Activated T-helper 2 cell treated with anti-CD3 and anti-CD28 coated beads, Interferon-gamma antibody, Interleukin-2, Interleukin-4, amounts not matched to agents 10 μg/mL and 5 μg/mL and 100 μg/mL, durations not matched to agents 14 hours and 24 hours and 36 hours (primary cell): ENCODE measurements around the gene KATNB1. TPM values are rescaled to one million over a fixed set of nuclear protein-coding genes. Genes with fewer than 3 reads are reported as not detected.

Source experiments
- DNase-seq: peaks from one replicate; pipeline ENCODE4 v3.0.0; 2021; ENCODE audit warnings: low spot score
- H3K27ac Mint-ChIP-seq: one replicate; pipeline ENCODE4 v1.8.0; 2021; ENCODE audit warnings: mixed read lengths
- H3K27me3 Mint-ChIP-seq: one replicate; pipeline ENCODE4 v1.8.0; 2021; ENCODE audit warnings: low read depth, mixed read lengths
- H3K36me3 Mint-ChIP-seq: one replicate; pipeline ENCODE4 v1.8.0; 2021; ENCODE audit warnings: low read depth, mixed read lengths
- H3K4me1 Mint-ChIP-seq: one replicate; pipeline ENCODE4 v1.8.0; 2021; ENCODE audit warnings: low read depth, mixed read lengths
- H3K4me3 Mint-ChIP-seq: one replicate; pipeline ENCODE4 v1.8.0; 2021; ENCODE audit warnings: low read depth, mild to moderate bottlenecking, moderate library complexity, mixed read lengths
- H3K9me3 Mint-ChIP-seq: one replicate; pipeline ENCODE4 v1.8.0; 2021; ENCODE audit warnings: mixed read lengths
- intact Hi-C: fragments of 100-400 bp; cut with micrococcal nuclease; formaldehyde crosslinking; loops from one replicate; pipeline ENCODE4 v1.15.1; 2023
- total RNA-seq: library from RNA; stranded (reverse); gene quantifications from 2 replicates; pipeline ENCODE4 v1.2.3, GENCODE V29; 2022

The KATNB1 gene
- total RNA-seq, 1 donor from 2014 or later, result 34.1 TPM

DNA sequence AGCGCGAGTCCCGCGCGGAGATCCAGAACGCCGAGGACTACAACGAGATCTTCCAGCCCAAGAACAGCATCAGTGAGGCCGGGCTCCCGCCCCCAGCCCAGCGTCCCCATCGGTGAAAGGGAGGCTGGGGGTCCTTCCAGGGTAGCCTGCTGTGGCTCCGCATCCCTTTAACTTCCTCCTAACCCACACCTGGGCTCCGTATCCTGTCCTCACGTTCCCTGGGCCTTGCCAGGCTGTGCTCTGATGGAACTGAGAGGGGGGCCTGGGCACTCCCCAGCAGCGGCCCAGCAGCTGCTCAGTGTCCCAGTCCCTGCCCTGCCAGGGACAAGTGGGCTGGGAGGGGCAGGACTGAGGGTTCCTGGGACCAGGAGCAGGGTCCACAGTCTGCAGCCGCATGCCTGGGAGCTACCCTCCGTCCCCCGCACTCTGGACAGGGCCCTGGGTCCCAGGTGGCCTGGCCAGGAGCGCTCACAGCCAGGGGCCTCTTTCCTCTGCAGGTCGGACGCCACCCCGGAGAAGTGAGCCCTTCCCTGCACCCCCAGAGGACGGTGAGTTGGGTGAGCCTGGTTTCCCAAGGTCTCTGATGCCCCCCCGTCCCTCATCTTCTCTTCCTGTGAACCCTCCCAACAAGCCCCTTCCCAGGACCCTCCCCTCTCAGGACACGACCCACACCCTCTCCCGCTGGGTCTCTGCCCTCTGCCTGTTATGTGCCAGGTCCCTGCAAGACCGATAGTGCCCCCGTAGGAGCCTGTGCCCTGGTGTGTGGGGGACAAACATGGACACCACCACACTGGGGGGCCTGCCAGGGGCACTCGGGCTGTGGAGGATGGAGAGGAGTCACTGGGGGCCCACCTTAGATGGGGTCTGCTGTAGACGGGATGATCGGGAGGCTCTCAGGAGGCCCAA, 18.1 kb downstream of the KATNB1 start:
- no peak for DNase-seq
- Mint-ChIP-seq H3K9me3 (no peaks in the 10 kb centered on the region), H3K27me3 (no peaks in the 10 kb centered on the region), H3K4me3 (no peak overlapping the region), H3K27ac (no peak overlapping the region), H3K36me3 (peaks cover 9% of the 10 kb centered on the region), H3K4me1 (peaks cover 4% of the 10 kb centered on the region)
- intact Hi-C loops, result no loop called here

DNA sequence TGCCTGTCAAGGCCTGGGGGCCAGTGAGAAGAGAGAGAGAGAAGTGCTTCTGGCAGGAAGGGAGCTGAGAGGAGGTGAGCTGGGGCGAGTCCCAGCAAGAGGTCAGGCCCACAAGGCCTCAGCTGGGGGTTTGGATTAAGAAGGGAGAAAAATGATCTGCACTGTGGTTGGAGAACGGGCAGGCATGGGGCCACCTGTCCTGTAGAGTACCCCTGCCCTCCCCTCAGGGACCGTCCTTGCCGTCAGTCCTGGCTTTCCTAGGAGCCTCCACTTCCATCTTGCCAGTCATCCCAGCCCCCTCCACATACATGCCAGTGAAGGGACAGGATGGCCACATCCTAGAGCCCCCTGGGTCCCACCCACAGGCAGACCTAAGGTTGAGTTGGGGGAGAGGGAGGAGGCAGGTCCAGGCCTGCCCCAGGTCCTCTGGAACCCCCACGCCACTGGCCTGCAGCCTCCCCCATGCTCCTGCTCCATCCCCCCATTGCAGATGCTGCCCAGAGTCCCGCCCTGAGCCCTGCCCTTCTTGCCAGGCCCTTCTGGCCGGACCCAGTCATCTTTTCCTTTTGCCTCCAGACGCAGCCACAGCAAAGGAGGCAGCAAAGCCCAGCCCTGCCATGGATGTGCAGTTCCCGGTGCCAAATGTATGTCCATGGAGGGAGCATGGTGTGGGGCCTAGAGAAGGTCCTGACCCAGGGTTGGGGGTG, 18.9 kb downstream of the KATNB1 start:
- DNase-seq, result no peak
- Mint-ChIP-seq H3K36me3 (peaks cover 9% of the 10 kb centered on the region), H3K27ac (no peak overlapping the region), H3K4me1 (peaks cover 6% of the 10 kb centered on the region), H3K4me3 (no peak overlapping the region), H3K27me3 (no peaks in the 10 kb centered on the region), H3K9me3 (no peaks in the 10 kb centered on the region)
- intact Hi-C loops, result loop anchor here (5.0 kb wide), 2 partner anchors 143 to 248 kb away; partner anchors contain the start of genes USB1 and ZNF319

DNA sequence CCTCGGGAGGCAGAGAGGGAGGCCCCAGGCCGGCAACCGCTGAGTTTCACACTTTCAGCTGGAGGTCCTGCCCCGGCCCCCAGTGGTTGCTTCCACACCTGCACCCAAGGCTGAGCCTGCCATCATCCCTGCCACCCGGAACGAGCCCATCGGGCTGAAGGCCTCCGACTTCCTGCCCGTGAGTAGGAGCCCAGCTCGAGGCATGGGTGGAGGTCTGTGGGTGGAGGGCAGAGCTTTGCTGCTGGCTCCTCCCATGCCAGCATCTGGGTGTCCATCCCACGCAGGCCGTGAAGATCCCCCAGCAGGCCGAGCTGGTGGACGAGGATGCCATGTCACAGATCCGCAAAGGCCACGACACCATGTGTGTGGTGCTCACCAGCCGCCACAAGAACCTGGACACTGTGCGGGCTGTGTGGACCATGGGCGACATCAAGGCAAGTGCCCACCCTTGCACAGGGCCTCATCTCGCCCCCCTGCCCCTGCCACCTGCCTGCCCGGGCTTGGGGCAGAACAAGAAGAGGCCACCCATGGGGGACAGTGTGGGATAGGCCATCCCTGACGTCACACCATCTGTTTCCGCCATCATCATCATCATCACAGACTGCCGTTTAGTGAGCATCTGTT, 19.6 kb downstream of the KATNB1 start:
- intact Hi-C loops, result loop anchor here (5.0 kb wide), 2 partner anchors 142 to 247 kb away; partner anchors contain the start of genes USB1 and ZNF319
- Mint-ChIP-seq H3K27ac (no peak overlapping the region), H3K9me3 (no peaks in the 10 kb centered on the region), H3K4me3 (no peak overlapping the region), H3K4me1 (peaks cover 6% of the 10 kb centered on the region), H3K36me3 (peaks cover 9% of the 10 kb centered on the region), H3K27me3 (no peaks in the 10 kb centered on the region)
- DNase-seq, result no peak

DNA sequence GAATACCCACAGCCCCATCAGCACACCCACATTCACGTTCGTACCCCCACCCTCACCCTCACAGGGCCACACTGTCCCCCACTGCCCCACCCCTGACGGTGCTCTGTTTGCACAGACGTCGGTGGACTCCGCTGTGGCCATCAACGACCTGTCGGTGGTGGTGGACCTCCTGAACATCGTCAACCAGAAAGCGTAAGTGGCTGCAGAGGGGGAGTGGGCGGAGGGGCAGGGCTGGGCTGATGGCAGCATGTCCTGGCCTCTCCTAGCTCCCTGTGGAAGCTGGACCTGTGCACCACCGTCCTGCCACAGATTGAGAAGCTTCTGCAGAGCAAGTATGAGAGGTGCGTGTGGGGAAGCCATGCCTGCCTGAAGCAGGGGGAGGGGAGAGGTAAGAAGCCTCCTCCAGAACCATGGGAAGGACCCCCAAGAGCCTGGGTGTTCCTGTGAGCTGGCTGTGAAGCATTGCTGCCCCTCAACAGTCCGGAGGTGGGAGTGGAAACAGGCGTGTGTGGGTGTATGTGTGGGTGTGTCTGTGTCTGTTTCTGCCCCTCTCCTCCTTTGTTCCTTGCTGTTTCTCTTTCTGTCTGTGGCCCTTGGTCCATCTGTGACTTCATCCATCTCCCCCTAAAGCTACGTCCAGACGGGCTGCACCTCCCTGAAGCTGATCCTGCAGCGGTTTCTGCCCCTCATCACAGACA, 20.3 kb downstream of the KATNB1 start:
- H3K4me1 Mint-ChIP-seq, result peaks cover 6% of the 10 kb centered on the region
- H3K27ac Mint-ChIP-seq, result no peak overlapping the region
- no peaks in the 10 kb centered on the region for H3K27me3 Mint-ChIP-seq
- no peak for DNase-seq
- H3K9me3 Mint-ChIP-seq, result no peaks in the 10 kb centered on the region
- peaks cover 9% of the 10 kb centered on the region for H3K36me3 Mint-ChIP-seq
- intact Hi-C loops, result loop anchor here (2.0 to 5.0 kb wide), 3 partner anchors 107 to 246 kb away; partner anchors contain the start of genes USB1 and ZNF319
- H3K4me3 Mint-ChIP-seq, result no peak overlapping the region

DNA sequence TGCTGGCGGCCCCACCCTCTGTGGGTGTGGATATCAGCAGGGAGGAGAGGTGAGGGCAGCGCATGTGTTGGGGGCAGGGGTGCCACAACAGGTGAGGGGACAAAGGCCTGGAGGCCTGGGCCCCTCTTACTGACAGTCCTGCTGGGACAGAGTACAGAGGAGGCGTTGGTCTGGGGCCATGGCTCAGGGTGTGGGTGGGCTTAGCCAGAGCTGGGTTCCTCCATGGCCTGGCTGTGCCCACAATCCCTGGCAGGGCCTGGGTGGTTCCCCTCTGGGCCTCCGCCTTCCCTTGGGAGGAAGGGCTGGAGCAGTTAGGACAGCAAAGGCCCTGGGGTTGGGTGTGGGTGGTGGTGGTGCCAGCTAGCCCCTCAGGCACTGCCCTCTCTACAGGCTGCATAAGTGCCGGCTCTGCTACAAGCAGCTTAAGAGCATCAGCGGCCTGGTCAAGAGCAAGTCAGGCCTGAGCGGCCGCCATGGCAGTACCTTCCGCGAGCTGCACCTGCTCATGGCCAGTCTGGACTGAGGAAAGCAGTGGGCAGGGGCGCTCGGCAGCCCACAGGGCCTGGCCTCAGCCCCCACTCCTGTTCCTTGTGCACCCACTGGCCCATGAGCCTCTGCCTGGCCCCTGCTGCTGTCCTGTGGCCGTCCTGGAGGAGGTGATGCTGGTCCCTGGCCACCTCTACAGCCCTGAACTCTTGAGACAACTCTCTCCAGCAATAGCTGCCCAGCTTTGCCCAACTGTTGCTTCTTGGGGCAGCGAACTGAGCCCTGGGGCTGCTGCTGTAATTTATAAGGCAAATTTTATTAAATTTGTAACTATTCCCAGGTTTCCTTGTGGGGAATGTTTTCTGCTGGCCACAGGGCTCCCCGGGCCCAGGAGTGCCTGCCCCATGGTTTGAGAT, 21.1 kb downstream of the KATNB1 start:
- Mint-ChIP-seq H3K27me3 (no peaks in the 10 kb centered on the region), H3K4me3 (no peak overlapping the region), H3K4me1 (peaks cover 6% of the 10 kb centered on the region), H3K27ac (no peak overlapping the region), H3K36me3 (peaks cover 9% of the 10 kb centered on the region), H3K9me3 (no peaks in the 10 kb centered on the region)
- no peak for DNase-seq
- intact Hi-C loops, result loop anchor here (2.0 to 5.0 kb wide), 3 partner anchors 106 to 246 kb away; partner anchors contain the start of genes USB1 and ZNF319

DNA sequence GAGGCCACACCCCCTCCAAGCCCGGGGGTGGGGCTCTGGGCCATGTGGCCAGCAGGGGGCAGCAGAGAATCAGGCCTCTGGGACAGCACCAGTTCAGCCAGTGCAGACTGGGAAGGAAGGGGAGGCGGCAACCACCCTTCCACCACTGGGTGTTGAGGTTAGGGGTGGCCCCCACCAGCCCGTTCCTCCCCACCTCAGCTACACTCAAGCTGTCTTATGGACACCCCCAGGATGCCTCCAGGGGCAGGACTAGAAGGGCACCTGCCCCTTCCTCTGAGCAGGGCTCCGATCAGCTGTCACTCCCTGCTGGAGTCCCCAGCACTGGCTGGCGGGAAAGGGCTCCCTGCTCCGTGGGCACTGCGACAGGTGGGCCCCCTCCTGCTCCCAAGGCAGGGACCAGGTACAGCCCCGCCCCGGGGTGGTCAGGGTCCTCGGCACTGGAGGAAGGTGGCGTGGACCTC, 21.8 kb downstream of the KATNB1 start:
- Mint-ChIP-seq H3K4me1 (peaks cover 6% of the 10 kb centered on the region), H3K36me3 (peaks cover 5% of the 10 kb centered on the region), H3K27ac (no peak overlapping the region)

DNA sequence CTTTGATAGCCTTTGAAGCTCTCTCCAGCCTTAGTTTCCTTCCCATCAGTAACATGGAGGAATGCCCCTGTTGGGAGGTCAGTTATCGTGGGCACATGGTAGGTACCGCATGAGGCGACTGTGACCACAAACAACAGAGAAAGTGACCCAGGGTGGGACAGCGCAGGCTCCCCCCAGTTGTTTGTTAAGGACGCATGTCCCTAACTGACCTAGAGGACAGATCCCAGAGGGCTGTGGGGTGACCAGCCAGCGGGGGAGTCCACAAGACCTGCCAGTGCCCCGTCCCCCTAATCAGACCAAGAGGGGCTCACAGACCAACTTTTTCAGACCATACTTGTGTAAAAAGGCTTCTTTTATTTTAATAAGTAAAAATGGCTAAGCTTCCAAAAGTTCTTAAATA, 22.3 kb downstream of the KATNB1 start:
- Mint-ChIP-seq H3K36me3 (peaks cover 5% of the 10 kb centered on the region), H3K4me1 (peaks cover 6% of the 10 kb centered on the region), H3K4me3 (no peak overlapping the region), H3K27ac (no peak overlapping the region), H3K27me3 (no peaks in the 10 kb centered on the region), H3K9me3 (no peaks in the 10 kb centered on the region)
- intact Hi-C loops, result loop anchor here (2.0 to 5.0 kb wide), 3 partner anchors 105 to 244 kb away; partner anchors contain the start of genes USB1 and ZNF319
- no peak for DNase-seq

More for the DNA sequence above, 21.8 kb downstream of the KATNB1 start:
- H3K27me3 Mint-ChIP-seq, result no peaks in the 10 kb centered on the region
- no peak overlapping the region for H3K4me3 Mint-ChIP-seq
- intact Hi-C loops, result loop anchor here (2.0 to 5.0 kb wide), 3 partner anchors 105 to 245 kb away; partner anchors contain the start of genes USB1 and ZNF319
- peak; percentile 79 for DNase-seq
- H3K9me3 Mint-ChIP-seq, result no peaks in the 10 kb centered on the region

DNA sequence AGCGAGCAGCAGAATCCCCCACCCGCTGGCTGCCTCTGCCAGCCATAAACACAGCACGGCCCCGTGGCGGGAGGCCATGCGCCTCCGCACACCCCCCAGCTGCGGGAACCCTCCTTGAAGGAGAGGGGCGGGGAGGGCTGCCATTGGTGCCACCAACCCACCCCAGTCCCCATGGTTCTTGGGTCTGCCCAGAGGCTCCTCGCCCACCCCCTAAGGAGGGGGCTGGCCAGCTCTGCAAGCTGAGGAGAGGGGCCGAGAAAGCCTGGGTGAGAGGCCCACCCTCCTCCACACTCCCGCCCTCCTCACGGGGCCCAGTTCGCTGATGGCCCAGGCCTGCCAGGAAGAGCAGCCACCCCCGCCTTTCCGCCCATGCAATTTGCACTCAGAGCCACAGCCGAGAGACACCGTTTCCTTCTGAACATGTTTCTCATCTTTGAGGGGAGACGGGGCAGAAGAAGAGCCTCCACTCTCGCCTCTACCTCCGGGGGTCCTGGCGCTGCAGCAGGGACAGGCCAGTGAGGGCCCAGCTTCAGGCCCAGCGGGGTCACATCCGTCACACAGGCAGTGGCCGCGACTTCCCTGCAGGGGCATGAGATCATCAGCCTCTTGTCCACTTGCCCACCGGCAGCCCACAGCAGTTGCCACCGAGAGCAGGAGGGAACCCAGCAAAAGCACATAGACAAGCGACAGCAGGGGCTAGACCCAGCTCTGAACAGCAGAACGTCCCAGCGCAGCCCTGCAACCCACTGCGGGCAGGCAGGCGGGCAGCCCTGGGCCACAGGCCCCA, 23.0 kb downstream of the KATNB1 start:
- Mint-ChIP-seq H3K9me3 (no peaks in the 10 kb centered on the region), H3K4me1 (peaks cover 6% of the 10 kb centered on the region), H3K27me3 (no peaks in the 10 kb centered on the region), H3K4me3 (no peak overlapping the region), H3K36me3 (peaks cover 5% of the 10 kb centered on the region), H3K27ac (no peak overlapping the region)
- intact Hi-C loops, result loop anchor here (5.0 kb wide), 2 partner anchors 139 to 244 kb away; partner anchors contain the start of genes USB1 and ZNF319
- no peak for DNase-seq

DNA sequence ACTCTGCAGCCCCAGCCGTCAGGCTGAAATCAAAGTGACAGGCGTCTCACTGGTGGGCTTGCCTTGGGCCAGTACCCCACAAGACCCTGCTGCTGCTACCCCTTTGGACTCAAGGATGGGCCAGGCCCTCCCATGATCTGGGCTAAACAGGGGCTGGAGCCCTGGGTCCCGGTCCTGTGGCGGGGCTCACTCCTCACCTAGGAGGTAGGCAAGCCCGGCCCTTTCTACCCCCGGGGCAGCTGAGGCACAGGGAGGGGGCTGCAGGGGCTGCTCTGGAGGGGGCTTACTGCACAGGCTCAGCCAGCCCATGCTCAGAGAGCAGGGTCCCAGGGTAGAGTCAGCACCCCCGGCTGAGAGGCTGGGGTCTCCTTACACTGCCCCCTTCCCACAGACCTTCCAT, 23.6 kb downstream of the KATNB1 start:
- Mint-ChIP-seq H3K9me3 (no peaks in the 10 kb centered on the region), H3K27ac (no peak overlapping the region), H3K4me3 (no peak overlapping the region), H3K4me1 (peaks cover 6% of the 10 kb centered on the region), H3K36me3 (peaks cover 5% of the 10 kb centered on the region), H3K27me3 (no peaks in the 10 kb centered on the region)
- intact Hi-C loops, result loop anchor here (5.0 kb wide), 2 partner anchors 138 to 243 kb away; partner anchors contain the start of genes USB1 and ZNF319
- no peak for DNase-seq

DNA sequence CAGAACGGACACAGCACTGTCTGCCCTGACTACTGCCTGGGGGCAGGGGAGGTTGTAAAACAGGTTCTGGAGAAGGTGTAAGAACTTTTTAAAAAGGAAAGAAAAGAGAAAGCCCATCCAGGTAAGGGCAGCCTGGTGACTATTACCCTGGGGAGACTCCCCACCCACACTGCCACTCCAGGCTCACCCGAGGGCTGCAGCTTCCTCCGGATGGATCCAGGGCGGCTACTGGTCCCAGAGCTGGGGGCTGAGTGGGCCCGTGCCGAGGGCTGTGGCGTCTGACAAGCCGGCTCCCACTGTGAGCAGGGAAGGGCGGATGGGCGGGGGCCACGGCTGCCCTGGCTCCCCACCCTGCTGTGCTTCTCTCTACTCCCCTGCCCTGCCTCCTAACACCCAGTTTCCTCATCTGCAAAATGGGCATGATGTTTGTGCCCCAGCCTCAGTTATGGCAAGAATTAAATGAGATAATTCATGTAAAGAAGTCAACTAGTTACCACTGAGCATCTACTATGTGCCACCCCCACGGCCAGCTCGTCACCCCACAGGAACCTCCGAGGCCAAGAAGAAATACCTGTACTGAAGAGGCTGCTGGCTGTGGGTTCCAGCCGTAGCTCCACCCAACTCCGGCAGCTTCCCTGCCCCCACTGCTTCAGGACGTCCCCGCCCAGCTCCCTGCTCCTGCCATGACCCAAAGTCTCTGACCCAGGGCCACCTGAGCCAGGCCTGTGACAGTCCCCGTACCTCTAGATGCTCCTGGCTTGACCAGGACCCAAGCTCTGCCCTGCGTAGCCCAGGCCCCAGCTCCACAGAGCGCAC, 24.2 kb downstream of the KATNB1 start:
- Mint-ChIP-seq H3K36me3 (peaks cover 5% of the 10 kb centered on the region), H3K27me3 (no peaks in the 10 kb centered on the region), H3K4me1 (peaks cover 6% of the 10 kb centered on the region), H3K27ac (no peak overlapping the region), H3K4me3 (no peak overlapping the region), H3K9me3 (no peaks in the 10 kb centered on the region)
- intact Hi-C loops, result loop anchor here (5.0 kb wide), 2 partner anchors 138 to 243 kb away; partner anchors contain the start of genes USB1 and ZNF319
- DNase-seq, result no peak
